HG02642 (cell line): Measurements from ENCODE around the gene SSC4D.

Experiments used
- ATAC-seq: cut with Tn5 transposase; IDR thresholded peaks from one replicate; pipeline ENCODE4 v1.9.1; 2021; ENCODE audit warnings: mild to moderate bottlenecking; ENCODE audit not compliant: unreplicated experiment, poor library complexity

SSC4D gene

GRCh38 chr7:76356823-76357222 lies 52.7 kb downstream of the SSC4D start:
- no peak for ATAC-seq

GRCh38 chr7:76356115-76356514 lies 53.4 kb downstream of the SSC4D start:
- ATAC-seq: no peak

- ATAC-seq: no peak
These were observed 54.3 kb downstream of the SSC4D start for GRCh38 chr7:76354981-76355730.

- ATAC-seq: no peak
These were observed 55.0 kb downstream of the SSC4D start for GRCh38 chr7:76354516-76354915.

- no peak for ATAC-seq
These were observed 55.8 kb downstream of the SSC4D start for GRCh38 chr7:76353744-76354143.

GRCh38 chr7:76352193-76352592 lies 57.3 kb downstream of the SSC4D start:
- no peak for ATAC-seq

- no peak for ATAC-seq
These were observed 58.1 kb downstream of the SSC4D start for GRCh38 chr7:76351372-76351771.

- ATAC-seq: no peak
These were observed 60.1 kb downstream of the SSC4D start for GRCh38 chr7:76349313-76349885.

- no peak for ATAC-seq
These were observed 61.8 kb downstream of the SSC4D start for GRCh38 chr7:76347710-76348109.

GRCh38 chr7:76346778-76347177 lies 62.7 kb downstream of the SSC4D start:
- no peak for ATAC-seq

GRCh38 chr7:76346097-76346496 lies 63.4 kb downstream of the SSC4D start:
- ATAC-seq: no peak

- no peak for ATAC-seq
These were observed 65.6 kb downstream of the SSC4D start for GRCh38 chr7:76343931-76344321.

- no peak for ATAC-seq
These were observed 66.1 kb downstream of the SSC4D start for GRCh38 chr7:76343294-76343930.

GRCh38 chr7:76342222-76342621 lies 67.3 kb downstream of the SSC4D start:
- no peak for ATAC-seq

GRCh38 chr7:76340617-76341131 lies 68.8 kb downstream of the SSC4D start:
- no peak for ATAC-seq
